NB4 (cell line): Measurements from ENCODE around the gene ZSCAN31.
A peak's percentile ranks its signal among the peaks of the same experiment; 100 is the strongest.

Experiments
- DNase-seq: peaks from one replicate; pipeline ENCODE4 v3.0.0; 2010; ENCODE audit warnings: low read depth
- H3K4me3 ChIP-seq: one replicate; pipeline ENCODE4 v1.5.1; 2011; ENCODE audit warnings: mild to moderate bottlenecking, low read depth, low read length, moderate library complexity
- MYC ChIP-seq: IDR thresholded peaks from 2 replicates; pipeline ENCODE4 v1.6.1; 2011; ENCODE audit warnings: low read depth, low read length
- POLR2A ChIP-seq: IDR thresholded peaks from 2 replicates; pipeline ENCODE4 v1.6.1; 2011; ENCODE audit warnings: mild to moderate bottlenecking; ENCODE audit not compliant: insufficient read length; ENCODE audit errors: extremely low read depth
- TF ChIP-seq, protein P1 (sequence below): IDR thresholded peaks from 2 replicates; pipeline ENCODE4 v1.6.1; 2011; ENCODE audit warnings: low read depth, low read length
- TF ChIP-seq, protein P2 (sequence below): IDR thresholded peaks from one replicate; pipeline ENCODE4 v1.5.1; 2012; ENCODE audit warnings: low read depth, low read length

ZSCAN31 gene

DNA sequence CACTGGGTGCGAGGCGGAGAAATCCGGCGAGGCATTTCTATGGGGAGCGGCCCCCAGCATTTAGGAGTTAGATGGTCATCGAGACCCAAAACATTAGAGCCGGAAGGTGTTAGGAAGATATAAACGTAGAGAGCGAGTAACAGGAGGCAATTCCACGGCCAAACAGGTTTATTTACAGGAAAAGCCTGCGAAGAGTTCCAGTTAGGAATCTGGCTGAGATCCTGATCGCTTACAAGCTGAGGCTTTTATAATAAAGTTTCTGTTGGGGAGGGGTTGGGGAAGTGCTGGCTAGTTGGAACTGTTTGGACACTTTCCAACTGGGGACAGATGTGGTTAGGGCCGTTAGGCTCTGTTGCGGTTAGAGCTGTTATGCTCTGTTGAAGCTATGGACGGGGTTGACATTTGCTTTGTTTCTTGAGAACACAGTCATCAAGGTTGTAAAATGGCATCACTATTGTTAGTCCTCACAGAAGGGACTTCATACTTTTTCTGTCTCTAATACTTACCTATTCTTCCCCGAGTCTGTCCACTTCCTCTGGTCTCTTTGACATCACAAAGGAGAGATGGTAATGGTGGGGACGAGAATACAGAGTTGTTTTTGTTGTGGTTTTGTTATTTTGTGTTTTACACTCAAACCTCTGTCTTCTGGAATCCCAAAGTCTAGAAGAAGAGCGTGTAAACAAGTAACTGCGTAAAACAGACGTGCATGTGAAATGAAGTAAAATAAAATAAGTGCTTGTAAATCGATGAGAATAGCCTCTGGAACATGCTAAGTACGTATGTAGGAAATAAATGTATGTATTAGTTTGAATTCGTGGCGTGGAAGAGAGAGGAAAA lies 554 bp upstream of the ZSCAN31 start:
- H3K4me3 ChIP-seq = peak overlapping the region; percentile 91
- TF ChIP-seq, protein P1, sequence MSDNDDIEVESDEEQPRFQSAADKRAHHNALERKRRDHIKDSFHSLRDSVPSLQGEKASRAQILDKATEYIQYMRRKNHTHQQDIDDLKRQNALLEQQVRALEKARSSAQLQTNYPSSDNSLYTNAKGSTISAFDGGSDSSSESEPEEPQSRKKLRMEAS = 0 out of 2 replicates have a peak, but pooled peaks have one; percentile 22
- TF ChIP-seq, protein P2, sequence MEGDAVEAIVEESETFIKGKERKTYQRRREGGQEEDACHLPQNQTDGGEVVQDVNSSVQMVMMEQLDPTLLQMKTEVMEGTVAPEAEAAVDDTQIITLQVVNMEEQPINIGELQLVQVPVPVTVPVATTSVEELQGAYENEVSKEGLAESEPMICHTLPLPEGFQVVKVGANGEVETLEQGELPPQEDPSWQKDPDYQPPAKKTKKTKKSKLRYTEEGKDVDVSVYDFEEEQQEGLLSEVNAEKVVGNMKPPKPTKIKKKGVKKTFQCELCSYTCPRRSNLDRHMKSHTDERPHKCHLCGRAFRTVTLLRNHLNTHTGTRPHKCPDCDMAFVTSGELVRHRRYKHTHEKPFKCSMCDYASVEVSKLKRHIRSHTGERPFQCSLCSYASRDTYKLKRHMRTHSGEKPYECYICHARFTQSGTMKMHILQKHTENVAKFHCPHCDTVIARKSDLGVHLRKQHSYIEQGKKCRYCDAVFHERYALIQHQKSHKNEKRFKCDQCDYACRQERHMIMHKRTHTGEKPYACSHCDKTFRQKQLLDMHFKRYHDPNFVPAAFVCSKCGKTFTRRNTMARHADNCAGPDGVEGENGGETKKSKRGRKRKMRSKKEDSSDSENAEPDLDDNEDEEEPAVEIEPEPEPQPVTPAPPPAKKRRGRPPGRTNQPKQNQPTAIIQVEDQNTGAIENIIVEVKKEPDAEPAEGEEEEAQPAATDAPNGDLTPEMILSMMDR = no peak
- TF ChIP-seq MYC = no peak
- peak; percentile 97 for DNase-seq

DNA sequence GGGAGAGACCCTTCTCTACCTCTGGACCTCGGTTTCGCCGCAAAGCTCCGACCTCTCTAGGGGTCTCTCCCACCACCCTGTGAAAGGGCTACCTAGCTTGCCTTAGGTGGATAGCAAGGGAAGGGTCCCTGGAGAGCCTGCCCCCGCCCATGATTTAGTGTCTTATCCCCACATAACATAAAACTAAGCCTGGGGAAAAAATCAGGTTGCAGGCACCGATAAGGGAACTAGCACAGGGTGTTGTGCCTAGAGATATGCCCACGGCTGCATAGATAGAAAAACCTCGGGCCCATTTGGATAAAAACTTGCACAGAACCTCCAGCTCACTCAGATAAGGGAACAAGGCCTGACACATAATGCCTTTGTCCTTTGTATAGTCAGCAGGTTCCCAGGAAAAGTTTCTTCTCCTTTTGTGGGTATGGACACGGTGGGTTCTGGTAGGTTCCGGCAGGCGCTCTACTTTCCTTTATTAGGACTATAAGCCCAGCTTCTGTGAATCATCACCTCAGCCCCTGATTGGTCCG lies 846 bp downstream of the ZSCAN31 start:
- 0 out of 2 replicates have a peak, but pooled peaks have one; percentile 5 for TF ChIP-seq MYC
- TF ChIP-seq, protein P2 = no peak
- no peak for TF ChIP-seq POLR2A
- TF ChIP-seq, protein P1 = no peak
- no peak for DNase-seq
- H3K4me3 ChIP-seq = peak overlapping the region; percentile 91

DNA sequence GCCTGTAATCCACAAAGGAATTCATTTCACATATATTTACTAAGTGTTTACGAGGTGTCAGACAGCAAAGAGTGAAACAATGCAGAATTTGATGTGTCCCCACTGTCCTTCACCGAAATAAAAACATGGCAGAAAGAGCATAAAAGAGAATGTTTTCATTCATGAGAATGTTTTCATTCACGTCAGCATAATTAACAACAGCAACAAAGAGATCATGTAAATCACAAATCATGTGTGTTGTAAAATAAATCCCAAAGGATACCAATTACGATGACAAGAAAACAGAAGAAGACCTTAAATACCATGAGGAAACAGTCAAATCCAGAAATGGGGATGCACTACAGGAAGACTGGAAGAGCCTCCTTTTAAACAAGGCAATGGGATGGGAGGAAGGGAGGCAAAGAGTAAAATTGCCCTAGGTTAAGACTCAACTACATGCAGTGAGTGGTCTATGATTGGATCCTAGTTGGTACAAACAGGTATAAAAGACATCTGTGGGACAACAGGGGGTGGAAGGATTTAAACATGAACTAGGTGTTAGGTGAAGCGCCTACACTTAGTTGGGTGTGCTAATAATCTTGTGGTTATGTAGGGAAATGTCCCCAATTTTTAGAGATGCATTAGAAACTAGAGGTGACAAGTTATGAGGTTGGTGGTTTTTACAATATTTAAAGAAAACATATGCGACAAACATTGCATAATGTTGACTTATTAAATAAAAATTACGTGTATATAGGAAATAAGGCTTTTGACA lies 1.5 kb downstream of the ZSCAN31 start:
- no peak for DNase-seq
- H3K4me3 ChIP-seq = peak overlapping the region; percentile 91
- TF ChIP-seq MYC (no peak), POLR2A (no peak)
- TF ChIP-seq, protein P2 = no peak
- TF ChIP-seq, protein P1 = no peak

DNA sequence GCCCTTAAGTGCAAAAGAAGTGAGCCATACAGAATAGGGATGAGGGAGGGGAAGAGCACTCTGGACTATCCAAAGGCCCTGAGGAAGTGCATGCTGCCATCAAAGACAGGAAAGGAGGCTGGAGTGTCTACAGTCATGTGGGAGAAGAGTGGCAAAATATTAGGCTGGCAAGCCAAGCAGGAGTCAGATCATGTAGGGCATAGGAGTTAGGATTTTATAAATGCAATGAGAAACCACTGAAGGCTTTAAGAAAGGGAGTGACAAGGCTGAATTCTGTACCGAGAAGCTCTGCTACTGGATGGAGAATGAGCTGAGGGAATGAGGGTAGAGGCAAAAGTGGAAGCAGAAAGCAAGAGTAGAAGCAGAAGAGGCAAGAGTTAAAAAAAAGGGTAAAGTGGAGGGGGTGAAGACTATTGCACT lies 2.3 kb downstream of the ZSCAN31 start:
- no peak for DNase-seq
- H3K4me3 ChIP-seq = no peak overlapping the region
- TF ChIP-seq, protein P1 = no peak
- TF ChIP-seq, protein P2 = no peak
- no peak for TF ChIP-seq MYC
- no peak for TF ChIP-seq POLR2A

DNA sequence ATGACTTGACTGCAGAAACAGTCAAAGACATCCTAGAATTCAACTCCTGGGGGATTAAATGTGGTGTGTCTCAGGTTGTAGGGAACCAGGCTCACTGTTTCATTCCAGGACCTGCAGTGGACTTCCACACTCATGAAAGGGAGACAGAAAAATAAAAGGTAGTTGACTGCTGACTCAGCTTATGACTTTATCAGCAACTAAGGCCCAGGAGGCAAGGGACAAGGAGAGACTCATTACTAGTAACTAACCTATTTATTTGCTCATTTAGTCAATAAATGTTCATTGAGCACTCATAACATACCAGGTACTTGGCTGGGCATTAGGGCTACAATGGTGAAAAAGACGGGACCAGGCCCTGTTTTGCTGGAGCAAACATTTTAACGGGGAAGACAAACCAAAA lies 2.9 kb downstream of the ZSCAN31 start:
- H3K4me3 ChIP-seq = no peak overlapping the region
- no peak for TF ChIP-seq MYC
- no peak for TF ChIP-seq POLR2A
- TF ChIP-seq, protein P2 = no peak
- TF ChIP-seq, protein P1 = no peak
- DNase-seq = no peak
